Fibroblast of lung (primary cell): Measurements from ENCODE around the gene AKR1E2. TPM values are rescaled to one million over a fixed set of nuclear protein-coding genes. Genes with fewer than 3 reads are reported as not detected.
A peak's percentile ranks its signal among the peaks of the same experiment; 100 is the strongest.

Experiments
- DNase-seq, 2 donors: peaks; one replicate each; pipeline versions ENCODE4 v3.0.0 to v3.0.0-alpha.2; 2010; ENCODE audit warnings: low read depth in 2 of 2
- H2AFZ ChIP-seq: 2 replicates; pipeline ENCODE4 v1.5.1; 2012; ENCODE audit warnings: low read length, control low read depth, inconsistent platforms
- H3K27ac ChIP-seq: 2 replicates; pipeline ENCODE4 v1.5.1; 2011; ENCODE audit warnings: low read length, control low read depth; ENCODE audit not compliant: insufficient read depth
- H3K27me3 ChIP-seq: 2 replicates; pipeline ENCODE4 v1.5.1; 2011; ENCODE audit warnings: mild to moderate bottlenecking, low read length; ENCODE audit not compliant: control insufficient read depth, insufficient read depth
- H3K36me3 ChIP-seq: 2 replicates; pipeline ENCODE4 v1.5.1; 2011; ENCODE audit warnings: low read length; ENCODE audit not compliant: control insufficient read depth, insufficient read depth
- H3K4me1 ChIP-seq: 2 replicates; pipeline ENCODE4 v1.5.1; 2011; ENCODE audit warnings: low read length; ENCODE audit not compliant: control insufficient read depth, insufficient read depth; ENCODE audit errors: extremely low read depth
- H3K4me2 ChIP-seq: 2 replicates; pipeline ENCODE4 v1.5.1; 2011; ENCODE audit warnings: low read length, control low read depth; ENCODE audit not compliant: insufficient read depth; ENCODE audit errors: extremely low read depth
- H3K4me3 ChIP-seq, 4 experiments: fragments of 200-600 bp in 1 of 4; sonication (generic) in 1 of 4; replicated peaks in 1 of 4; 2 replicates each; pipeline ENCODE4 v1.5.1; 2011 to 2016; ENCODE audit warnings: low read length in 4 of 4, low read depth in 3 of 4, mild to moderate bottlenecking in 3 of 4, control low read depth in 2 of 4, inconsistent platforms in 1 of 4, mixed read lengths in 1 of 4; ENCODE audit not compliant: insufficient read depth in 1 of 4; ENCODE audit errors: control extremely low read depth in 1 of 4
- H3K79me2 ChIP-seq: 2 replicates; pipeline ENCODE4 v1.5.1; 2012; ENCODE audit warnings: mild to moderate bottlenecking, low read length, inconsistent platforms; ENCODE audit not compliant: control insufficient read depth, insufficient read depth
- H3K9ac ChIP-seq: 2 replicates; pipeline ENCODE4 v1.5.1; 2011; ENCODE audit warnings: mild to moderate bottlenecking, low read length, control low read depth; ENCODE audit not compliant: insufficient read depth
- H3K9me3 ChIP-seq: 2 replicates; pipeline ENCODE4 v1.5.1; 2012; ENCODE audit warnings: low read depth, low read length; ENCODE audit not compliant: control insufficient read depth, insufficient read depth
- H4K20me1 ChIP-seq: 2 replicates; pipeline ENCODE4 v1.5.1; 2011; ENCODE audit warnings: low read length; ENCODE audit not compliant: control insufficient read depth, insufficient read depth; ENCODE audit errors: extremely low read depth
- CTCF ChIP-seq, 2 donors: IDR thresholded peaks in 1 of 2; conservative IDR thresholded peaks in 1 of 2; 1 replicate in 1 of 2; 2 replicates in 1 of 2; pipeline ENCODE4 v1.5.1; 2011 to 2012; ENCODE audit warnings: low read length in 2 of 2, control low read depth in 1 of 2, inconsistent platforms in 1 of 2, low read depth in 1 of 2, mild to moderate bottlenecking in 1 of 2
- EZH2 ChIP-seq: IDR thresholded peaks from 2 replicates; pipeline ENCODE4 v1.5.1; 2012; ENCODE audit warnings: low read length, control low read depth, mild to moderate bottlenecking; ENCODE audit errors: missing control alignments
- polyA plus RNA-seq, 2 donors: library from polyadenylated mRNA; depleted of rRNA in 1 of 2; stranded (reverse) in 1 of 2; unstranded in 1 of 2; fragments of >200 nt; gene quantifications; 2 replicates each; pipeline ENCODE4 v1.2.1, GENCODE V29; 2011 to 2012; ENCODE audit warnings: missing spikeins in 1 of 2
- total RNA-seq: library from RNA; depleted of rRNA; stranded (reverse); fragments of >200 nt; gene quantifications from 2 replicates; pipeline ENCODE4 v1.2.1, GENCODE V29; 2014

Gene AKR1E2
- total and polyA plus RNA-seq, 2 donors (not counting 1 experiment from before 2014, with no cell fraction given), result 2.2 to 11.7 TPM

DNA sequence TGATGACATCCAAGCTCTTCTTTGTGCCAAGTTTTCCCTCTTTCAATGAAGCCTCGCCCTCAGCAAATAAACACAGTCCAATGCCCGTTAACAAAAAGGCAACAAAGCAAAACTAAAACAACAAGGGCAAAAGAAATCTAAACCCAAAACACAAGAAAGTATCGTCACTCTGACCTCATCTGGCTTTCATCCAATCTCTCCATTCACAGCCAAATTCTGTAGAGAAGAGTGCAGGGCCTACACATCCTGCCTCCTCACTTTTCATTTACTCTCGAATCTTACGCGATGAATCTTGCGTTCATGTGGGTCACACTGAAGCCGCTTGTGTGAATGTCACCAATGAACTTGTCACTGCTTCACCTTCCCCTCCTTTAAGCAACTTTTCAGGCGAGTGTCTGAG is 15.9 kb upstream of the AKR1E2 start:
- no peak overlapping the region for H3K9ac ChIP-seq
- H3K9me3 ChIP-seq, result no peaks in the 10 kb centered on the region
- no peak overlapping the region for H3K4me2 ChIP-seq
- no peaks in the 10 kb centered on the region for H3K36me3 ChIP-seq
- H3K4me3 ChIP-seq, result no peak overlapping the region
- H2AFZ ChIP-seq, result peak overlapping the region; percentile 28
- H3K27ac ChIP-seq, result peak overlapping the region; percentile 21
- H3K27me3 ChIP-seq, result no peaks in the 10 kb centered on the region
- H3K79me2 ChIP-seq, result no peaks in the 10 kb centered on the region
- TF ChIP-seq EZH2 (no peak), CTCF (conservative IDR thresholded peaks at IDR 0.05 in 1 of 2, IDR thresholded peaks at IDR 0.05 in 1 of 2; ENCODE audit: low read depth in 1 of 2, low read length in 2 of 2) (no peak)
- DNase-seq, result peak; percentile 74 to 77
- H3K4me1 ChIP-seq, result peaks cover 4% of the 10 kb centered on the region
- no peaks in the 10 kb centered on the region for H4K20me1 ChIP-seq

GRCh38 chr10:4812046-4812445 is 14.0 kb upstream of the AKR1E2 start:
- no peaks in the 10 kb centered on the region for H3K9me3 ChIP-seq

DNA sequence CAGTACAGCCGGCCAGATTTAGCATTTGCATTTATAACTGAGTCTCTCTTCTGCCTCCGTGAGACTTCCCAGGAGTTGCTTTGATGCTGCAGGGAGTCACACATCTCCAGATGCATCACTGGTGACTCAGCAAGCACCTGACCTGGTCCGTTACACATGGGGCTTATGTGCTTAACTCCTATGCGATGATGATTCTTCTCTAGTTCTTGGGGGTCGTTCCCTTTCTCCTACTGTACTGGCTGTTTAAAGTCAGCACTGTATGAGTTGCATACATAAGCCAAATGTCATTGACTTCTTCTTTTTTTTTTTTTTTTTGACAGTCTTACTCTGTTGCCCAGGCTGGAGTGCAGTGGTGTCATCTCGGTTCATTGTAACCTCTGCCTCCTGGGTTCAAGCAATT is 13.0 kb upstream of the AKR1E2 start:
- H3K4me3 ChIP-seq, result no peak overlapping the region
- no peak for TF ChIP-seq EZH2
- no peak overlapping the region for H3K27ac ChIP-seq
- no peak overlapping the region for H3K4me2 ChIP-seq
- peaks cover 4% of the 10 kb centered on the region for H3K4me1 ChIP-seq
- no peaks in the 10 kb centered on the region for H4K20me1 ChIP-seq
- no peaks in the 10 kb centered on the region for H3K79me2 ChIP-seq
- DNase-seq, result peak; percentile 64 to 94
- H3K27me3 ChIP-seq, result no peaks in the 10 kb centered on the region
- no peak overlapping the region for H3K9ac ChIP-seq
- H2AFZ ChIP-seq, result no peak overlapping the region
- no peaks in the 10 kb centered on the region for H3K36me3 ChIP-seq
- no peaks in the 10 kb centered on the region for H3K9me3 ChIP-seq

More at GRCh38 chr10:4812046-4812445, 14.0 kb upstream of the AKR1E2 start:
- peaks cover 4% of the 10 kb centered on the region for H3K4me1 ChIP-seq
- H3K4me2 ChIP-seq, result no peak overlapping the region
- no peaks in the 10 kb centered on the region for H4K20me1 ChIP-seq
- no peak overlapping the region for H2AFZ ChIP-seq
- H3K79me2 ChIP-seq, result no peaks in the 10 kb centered on the region
- DNase-seq, result peak in 1 of 2 donors; percentile 11
- H3K4me3 ChIP-seq, result no peak overlapping the region
- H3K27me3 ChIP-seq, result no peaks in the 10 kb centered on the region
- no peak overlapping the region for H3K9ac ChIP-seq
- no peaks in the 10 kb centered on the region for H3K36me3 ChIP-seq
- no peak overlapping the region for H3K27ac ChIP-seq
- TF ChIP-seq CTCF (conservative IDR thresholded peaks at IDR 0.05 in 1 of 2, IDR thresholded peaks at IDR 0.05 in 1 of 2; ENCODE audit: low read depth in 1 of 2, low read length in 2 of 2) (no peak), EZH2 (no peak)
